Lung (tissue), 12 donors: ENCODE data around the gene UAP1L1. TPM values are rescaled to one million over a fixed set of nuclear protein-coding genes. Genes with fewer than 3 reads are reported as not detected.

Source experiments
- ATAC-seq: fragments of 200-7000 bp; cut with Tn5 transposase; one replicate; pipeline ENCODE4 v1.9.1; 2020; ENCODE audit warnings: moderate number of reproducible peaks; ENCODE audit not compliant: insufficient read depth, low FRiP score
- DNase-seq, 3 donors: peaks; one replicate each; pipeline ENCODE4 v3.0.0-alpha.2; 2013 to 2017
- H3K27ac ChIP-seq, 2 donors: one replicate each; pipeline ENCODE4 v1.5.1; 2013; ENCODE audit warnings: mild to moderate bottlenecking in 2 of 2, moderate library complexity in 2 of 2, control low read depth in 1 of 2, inconsistent platforms in 1 of 2, low read depth in 1 of 2, low read length in 1 of 2
- H3K27me3 ChIP-seq, 3 donors: one replicate each; pipeline ENCODE4 v1.5.1; 2013; ENCODE audit warnings: low read length in 2 of 3; ENCODE audit not compliant: control insufficient read depth in 3 of 3, insufficient read depth in 3 of 3
- H3K36me3 ChIP-seq, 4 donors: one replicate each; pipeline ENCODE4 v1.5.1; 2013; ENCODE audit warnings: low read length in 4 of 4, mild to moderate bottlenecking in 1 of 4, moderate library complexity in 1 of 4; ENCODE audit not compliant: control insufficient read depth in 4 of 4, insufficient read depth in 4 of 4
- H3K4me1 ChIP-seq, 5 donors: one replicate each; pipeline ENCODE4 v1.5.1; 2013; ENCODE audit warnings: low read length in 5 of 5, mild to moderate bottlenecking in 2 of 5, moderate library complexity in 1 of 5; ENCODE audit not compliant: control insufficient read depth in 5 of 5, insufficient read depth in 5 of 5
- H3K4me3 ChIP-seq: one replicate; pipeline ENCODE4 v1.5.1; 2013; ENCODE audit warnings: mild to moderate bottlenecking, control low read depth, moderate library complexity
- H3K9ac ChIP-seq, 2 donors: one replicate each; pipeline ENCODE4 v1.5.1; 2013; ENCODE audit warnings: low read length in 2 of 2, control low read depth in 1 of 2; ENCODE audit not compliant: insufficient read depth in 1 of 2
- H3K9me3 ChIP-seq, 4 donors: one replicate each; pipeline ENCODE4 v1.5.1; 2013; ENCODE audit warnings: low read length in 3 of 4, mild to moderate bottlenecking in 1 of 4, moderate library complexity in 1 of 4; ENCODE audit not compliant: control insufficient read depth in 4 of 4, insufficient read depth in 3 of 4
- CTCF ChIP-seq: IDR thresholded peaks from 2 replicates; pipeline ENCODE4 v1.5.1; 2012; ENCODE audit warnings: mild to moderate bottlenecking; ENCODE audit errors: control extremely low read depth, extremely low read depth
- WGBS, 2 donors: extraction: QIAGEN DNeasy Blood & Tissue Kit; methylation state at CpG; one replicate each; pipeline ENCODE4 v1.1.7; 2013; 5-methylcytosine and 5-hydroxymethylcytosine counted together
- polyA plus RNA-seq, 2 donors: library from polyadenylated mRNA; stranded (reverse); fragments of 200-250 nt; gene quantifications; one replicate each; pipeline ENCODE4 v1.2.1, GENCODE V29; 2013
- total RNA-seq, 2 donors: library from RNA; depleted of rRNA in 1 of 2; stranded (reverse); fragments of >200 nt in 1 of 2; gene quantifications; one replicate each; pipeline ENCODE4 v1.2.1, GENCODE V29; 2014 to 2021
- donor health status: control.
- donor health status: control.
- donor health status: Bipolar disorder and iron deficiency.
- donor health status: healthy.
- donor health status: DM: yes; HTN: yes; CAD: no.

The UAP1L1 gene
- total and polyA plus RNA-seq, 4 donors = 12.2 to 35.5 (median 17.1) TPM

- no peak for TF ChIP-seq CTCF
- Histone ChIP-seq H3K9ac (no peak overlapping the region), H3K9me3 (peaks cover 0 to 6% (median 2%) of the 10 kb centered on the region in 4 donors), H3K4me1 (no peaks in the 10 kb centered on the region), H3K36me3 (peaks cover 9 to 79% (median 45%) of the 10 kb centered on the region in 4 donors), H3K27ac (no peak overlapping the region), H3K4me3 (no peak overlapping the region), H3K27me3 (no peaks in the 10 kb centered on the region)
- 94 to 95% methylated on average over 37 of the region's 37 CpGs for WGBS, 2 donors
- DNase-seq (no peak), ATAC-seq (no peak)
Observed at GRCh38 chr9:137103206-137103999, 26.1 kb downstream of the UAP1L1 start.

GRCh38 chr9:137105814-137106661 is 28.7 kb downstream of the UAP1L1 start:
- Histone ChIP-seq H3K4me1 (no peaks in the 10 kb centered on the region), H3K27me3 (no peaks in the 10 kb centered on the region), H3K9ac (no peak overlapping the region), H3K9me3 (peaks cover 0 to 6% (median 2%) of the 10 kb centered on the region in 4 donors), H3K36me3 (peaks cover 9 to 90% (median 37%) of the 10 kb centered on the region in 4 donors), H3K27ac (no peak overlapping the region), H3K4me3 (no peak overlapping the region)
- ATAC-seq (no peak), DNase-seq (no peak)
- TF ChIP-seq CTCF = no peak
- WGBS, 2 donors = 94 to 96% methylated on average over 19 to 31 of the region's 31 CpGs

GRCh38 chr9:137106662-137107250 is 29.4 kb downstream of the UAP1L1 start:
- Histone ChIP-seq H3K27me3 (no peaks in the 10 kb centered on the region), H3K9me3 (peaks cover 0 to 6% (median 2%) of the 10 kb centered on the region in 4 donors), H3K4me1 (no peaks in the 10 kb centered on the region), H3K27ac (no peak overlapping the region), H3K4me3 (no peak overlapping the region), H3K9ac (no peak overlapping the region), H3K36me3 (peaks cover 9 to 90% (median 31%) of the 10 kb centered on the region in 4 donors)
- WGBS, 2 donors = 92 to 96% methylated on average over 27 of the region's 27 CpGs
- DNase-seq (no peak), ATAC-seq (no peak)
- no peak for TF ChIP-seq CTCF
